ENCODE measurements around the gene BCL2L1.
"Not testable (repeated sequence)": the region's sequence is repeated elsewhere in the genome, so short reads cannot be mapped to it uniquely, and the experiment has no call there.

Gene BCL2L1

GRCh38 chr20:31642837-31643236, 79.8 kb downstream of the BCL2L1 start:
- no peak for DNase-seq

- DNase-seq = no peak
Observed at GRCh38 chr20:31641391-31641790, 81.3 kb downstream of the BCL2L1 start.

GRCh38 chr20:31640259-31640658, 82.4 kb downstream of the BCL2L1 start:
- DNase-seq = no peak

GRCh38 chr20:31638816-31639215, 83.9 kb downstream of the BCL2L1 start:
- DNase-seq = no peak

- DNase-seq = no peak
Observed at GRCh38 chr20:31638317-31638716, 84.4 kb downstream of the BCL2L1 start.

GRCh38 chr20:31637660-31638059, 85.0 kb downstream of the BCL2L1 start, which contains the start of gene COX4I2:
COX4I2 (plus strand) TSS chr20:31637912; CDS start chr20:31639018, 1,106 bp downstream.
- DNase-seq = no peak

- DNase-seq = no peak
Observed at GRCh38 chr20:31633339-31633914, 89.2 kb downstream of the BCL2L1 start.

GRCh38 chr20:31632548-31633338, 89.9 kb downstream of the BCL2L1 start:
- DNase-seq = no peak

GRCh38 chr20:31630187-31630790, 92.4 kb downstream of the BCL2L1 start:
- no peak for DNase-seq

- DNase-seq = not testable (repeated sequence)
Observed at GRCh38 chr20:31628057-31628456, 94.6 kb downstream of the BCL2L1 start.

- DNase-seq = not testable (repeated sequence)
Observed at GRCh38 chr20:31626534-31626933, 96.1 kb downstream of the BCL2L1 start.

- DNase-seq = not testable (repeated sequence)
Observed at GRCh38 chr20:31623123-31623505, 99.6 kb downstream of the BCL2L1 start.

- DNase-seq = no peak
Observed at GRCh38 chr20:31620246-31620645, 102.4 kb downstream of the BCL2L1 start.

- no peak for DNase-seq
Observed at GRCh38 chr20:31617432-31618104, 105.1 kb downstream of the BCL2L1 start.

- no peak for DNase-seq
Observed at GRCh38 chr20:31615416-31615815, 107.3 kb downstream of the BCL2L1 start.

Data from activated CD4-positive, alpha-beta T cell treated with anti-CD3 and anti-CD28 coated beads for 4 hours (primary cell).